Stimulated activated CD8-positive, alpha-beta memory T cell treated with anti-CD3 and anti-CD28 coated beads, Interleukin-15, amount 100 ng/mL, for 48 hours (primary cell): ENCODE results near the gene SDK2.

Source experiments
- DNase-seq, 2 donors: peaks; one replicate each; pipeline ENCODE4 v3.0.0-alpha.2; 2020; ENCODE audit warnings: low read depth in 2 of 2

SDK2 gene

GRCh38 chr17:73536700-73537605 lies 107.3 kb downstream of the SDK2 start:
- no peak for DNase-seq

GRCh38 chr17:73535746-73536145 lies 108.5 kb downstream of the SDK2 start:
- DNase-seq = no peak

- no peak for DNase-seq
Measured at GRCh38 chr17:73534209-73534909, 109.9 kb downstream of the SDK2 start.

- DNase-seq = no peak
Measured at GRCh38 chr17:73533781-73534180, 110.5 kb downstream of the SDK2 start.

GRCh38 chr17:73533127-73533526 lies 111.1 kb downstream of the SDK2 start:
- no peak for DNase-seq

- DNase-seq = no peak
Measured at GRCh38 chr17:73532421-73532901, 111.8 kb downstream of the SDK2 start.

GRCh38 chr17:73531158-73531557 lies 113.1 kb downstream of the SDK2 start:
- DNase-seq = no peak

GRCh38 chr17:73528679-73529078 lies 115.6 kb downstream of the SDK2 start:
- DNase-seq = no peak

GRCh38 chr17:73526952-73527351 lies 117.3 kb downstream of the SDK2 start:
- no peak for DNase-seq

GRCh38 chr17:73524941-73525679 lies 119.1 kb downstream of the SDK2 start:
- DNase-seq = no peak

- no peak for DNase-seq
Measured at GRCh38 chr17:73522696-73523095, 121.5 kb downstream of the SDK2 start.

- no peak for DNase-seq
Measured at GRCh38 chr17:73522107-73522506, 122.1 kb downstream of the SDK2 start.

- no peak for DNase-seq
Measured at GRCh38 chr17:73521376-73521775, 122.9 kb downstream of the SDK2 start.

- DNase-seq = no peak
Measured at GRCh38 chr17:73520369-73520761, 123.9 kb downstream of the SDK2 start.

- DNase-seq = no peak
Measured at GRCh38 chr17:73519714-73520368, 124.4 kb downstream of the SDK2 start.

- DNase-seq = no peak
Measured at GRCh38 chr17:73519011-73519410, 125.2 kb downstream of the SDK2 start.

- no peak for DNase-seq
Measured at GRCh38 chr17:73516431-73516830, 127.8 kb downstream of the SDK2 start.

- no peak for DNase-seq
Measured at GRCh38 chr17:73514146-73514863, 129.9 kb downstream of the SDK2 start.

GRCh38 chr17:73513426-73513825 lies 130.8 kb downstream of the SDK2 start:
- no peak for DNase-seq

GRCh38 chr17:73511719-73512115 lies 132.5 kb downstream of the SDK2 start:
- DNase-seq = no peak
